Sciatic nerve (tissue), 2 donors: ENCODE results near the gene TSC1. TPM values are rescaled to one million over a fixed set of nuclear protein-coding genes. Genes with fewer than 3 reads are reported as not detected.
"Not testable (repeated sequence)": the region's sequence is repeated elsewhere in the genome, so short reads cannot be mapped to it uniquely, and the experiment has no call there.

Experiments used
- ATAC-seq: fragments of 200-7000 bp; cut with Tn5 transposase; one replicate; pipeline ENCODE4 v1.9.1; 2020; ENCODE audit warnings: mild to moderate bottlenecking, moderate library complexity
- DNase-seq: peaks from one replicate; pipeline ENCODE4 v3.0.0-alpha.2; 2020; ENCODE audit warnings: low spot score
- intact Hi-C: fragments of 100-400 bp; cut with DNase I; formaldehyde crosslinking; loops from one replicate; pipeline ENCODE4 v1.14.2; 2022
- total RNA-seq: library from RNA; stranded (reverse); fragmentation: NEBNext Ultra II Directional; extraction: Animal tissue kit (Norgen Biotek cat#: 25700); gene quantifications from one replicate; pipeline ENCODE4 v1.2.1, GENCODE V29; 2021
- donor health status: DM: no; HTN: no; CAD: no.
- donor health status: DM: no; HTN: no; CAD: no.

Gene TSC1
- total RNA-seq, 1 donor from 2014 or later, result 71.5 TPM

DNA sequence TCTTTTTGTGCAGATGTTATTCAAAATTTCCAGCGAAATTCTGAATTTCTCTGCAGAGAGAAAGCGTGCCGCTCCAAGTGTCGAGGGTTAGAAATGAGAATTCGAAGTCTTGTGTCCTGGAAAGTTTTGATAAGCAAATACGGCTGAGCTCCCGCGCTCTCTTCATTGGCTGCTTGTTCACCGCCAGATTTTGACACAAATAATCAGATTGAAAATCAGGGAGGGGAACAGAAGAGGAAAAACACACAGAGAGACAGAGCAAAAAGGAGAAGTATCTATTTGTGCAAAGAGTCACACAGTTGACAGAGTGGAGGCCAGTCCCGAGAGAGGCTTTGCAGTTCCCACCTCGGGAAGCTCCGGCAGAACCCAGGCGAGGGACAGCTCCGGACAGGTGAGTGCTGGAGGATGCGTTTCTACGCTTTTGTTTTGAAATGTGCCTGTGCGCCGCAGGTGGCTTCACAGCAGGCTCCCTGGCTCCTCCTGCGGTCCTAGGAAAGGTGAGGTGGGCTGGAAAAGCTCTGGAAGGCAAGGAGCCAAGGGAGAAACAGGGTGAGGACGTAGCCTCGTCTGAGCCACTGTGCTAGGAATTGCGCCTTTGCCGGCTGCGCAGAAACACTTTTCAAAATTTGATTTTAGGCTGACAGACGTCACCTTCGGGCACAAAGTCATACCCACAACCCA lies 34.2 kb upstream of the TSC1 start, which contains the start of gene GFI1B:
Gene GFI1B (plus strand): TSS at position 244 of the 681 bp plus-strand sequence. CDS start 7,985 bp downstream, outside the sequence.
- ATAC-seq (no peak), DNase-seq (no peak)
- intact Hi-C loops, result no loop called here

DNA sequence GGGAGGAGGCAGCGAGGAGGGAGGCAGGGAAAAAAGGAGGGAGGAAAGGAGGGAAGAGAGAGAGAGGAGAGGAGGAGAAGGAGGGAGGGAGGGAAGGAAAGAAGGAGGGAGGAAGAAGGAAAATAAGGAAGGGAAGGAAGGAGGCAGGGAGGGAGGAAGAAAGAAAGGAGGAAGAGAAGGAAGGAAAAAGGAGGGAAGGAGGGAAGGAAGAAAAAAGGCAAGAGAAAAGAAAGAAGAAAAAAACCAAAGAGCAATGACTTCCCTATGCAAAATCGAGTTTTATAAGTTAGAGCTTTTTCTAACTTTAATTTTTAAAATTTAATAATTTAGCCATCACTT lies 33.7 kb upstream of the TSC1 start:
- no peak for ATAC-seq
- no peak for DNase-seq
- intact Hi-C loops, result no loop called here

DNA sequence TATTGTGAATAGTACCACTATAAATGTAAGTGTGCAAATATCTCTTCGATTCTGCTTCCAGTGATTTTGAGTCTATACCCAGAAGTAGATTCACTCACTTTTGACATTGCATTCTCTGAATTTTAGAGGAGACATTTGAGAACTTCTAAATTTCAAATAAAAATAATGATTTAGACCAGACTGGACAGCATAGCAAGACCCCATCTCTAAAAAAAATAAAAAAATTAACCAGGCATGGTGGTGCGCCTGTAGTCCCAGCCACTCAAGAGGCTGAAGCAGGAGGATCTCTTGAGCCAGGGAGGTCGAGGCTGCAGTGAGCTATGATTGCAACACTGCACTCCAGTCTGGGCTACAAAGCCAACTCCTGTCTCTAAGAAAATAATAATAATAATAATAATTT lies 32.2 kb upstream of the TSC1 start:
- intact Hi-C loops, result no loop called here
- ATAC-seq (no peak), DNase-seq (no peak)

GRCh38 chr9:132975961-132976360 lies 31.5 kb upstream of the TSC1 start:
- DNase-seq, result no peak
- intact Hi-C loops, result no loop called here
- no peak for ATAC-seq

- no peak for ATAC-seq
- intact Hi-C loops, result no loop called here
- no peak for DNase-seq
These were observed 29.3 kb upstream of the TSC1 start for GRCh38 chr9:132973713-132974112.

DNA sequence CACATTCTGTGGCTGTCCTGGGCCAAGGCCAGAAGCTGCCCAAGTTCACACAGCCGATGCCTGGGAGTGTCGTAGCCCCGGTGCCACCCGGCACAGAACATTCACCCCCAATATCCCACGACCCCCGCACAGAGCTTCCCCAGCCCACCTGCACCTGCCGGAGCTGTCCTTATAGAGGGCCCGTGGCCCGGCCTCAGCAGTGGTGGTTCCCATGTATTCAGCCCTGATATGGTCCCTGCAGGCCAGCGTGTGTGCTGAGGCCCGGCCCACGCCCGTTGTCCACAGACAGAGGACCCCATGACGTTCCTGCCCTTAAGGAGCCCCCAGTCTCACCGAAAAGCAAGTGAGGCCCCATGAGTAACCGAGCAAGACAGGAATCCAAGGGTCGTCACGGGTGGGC lies 28.8 kb upstream of the TSC1 start:
- intact Hi-C loops, result no loop called here
- DNase-seq (no peak), ATAC-seq (peak; percentile 20)

- DNase-seq (no peak), ATAC-seq (no peak)
- intact Hi-C loops, result no loop called here
These were observed 26.1 kb upstream of the TSC1 start for GRCh38 chr9:132970324-132971062.

DNA sequence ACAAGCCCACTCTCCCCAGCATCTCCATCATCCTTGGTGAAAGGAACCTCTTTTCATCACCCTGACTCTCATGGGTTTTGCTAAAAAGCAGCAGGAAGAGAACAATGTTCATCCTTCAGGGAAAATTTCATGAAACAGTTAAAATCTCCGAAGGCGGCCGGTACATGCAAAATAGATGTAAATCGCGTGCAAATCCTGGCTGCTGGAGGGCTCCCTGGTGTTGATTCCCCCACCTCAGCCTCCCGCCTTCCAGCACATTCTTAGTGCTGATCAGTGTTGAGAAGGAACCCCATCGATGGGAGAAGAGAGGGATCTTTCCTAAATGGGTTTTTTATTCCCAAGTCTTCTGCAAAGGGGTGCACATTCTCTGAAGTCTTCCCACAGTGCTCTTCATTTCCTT lies 25.4 kb upstream of the TSC1 start:
- intact Hi-C loops, result no loop called here
- DNase-seq, result no peak

GRCh38 chr9:132967908-132968307 lies 23.5 kb upstream of the TSC1 start:
- ATAC-seq, DNase-seq, intact Hi-C loops: not testable (repeated sequence)

More for the DNA sequence above, 25.4 kb upstream of the TSC1 start:
- no peak for ATAC-seq

GRCh38 chr9:132965478-132965877 lies 21.1 kb upstream of the TSC1 start:
- ATAC-seq, result no peak
- intact Hi-C loops, result no loop called here
- no peak for DNase-seq

- ATAC-seq, result no peak
- intact Hi-C loops, result no loop called here
- DNase-seq, result no peak
These were observed 16.6 kb upstream of the TSC1 start for GRCh38 chr9:132961002-132961401.

GRCh38 chr9:132957805-132958204 lies 13.4 kb upstream of the TSC1 start:
- ATAC-seq, result no peak
- DNase-seq, result no peak
- intact Hi-C loops, result no loop called here

DNA sequence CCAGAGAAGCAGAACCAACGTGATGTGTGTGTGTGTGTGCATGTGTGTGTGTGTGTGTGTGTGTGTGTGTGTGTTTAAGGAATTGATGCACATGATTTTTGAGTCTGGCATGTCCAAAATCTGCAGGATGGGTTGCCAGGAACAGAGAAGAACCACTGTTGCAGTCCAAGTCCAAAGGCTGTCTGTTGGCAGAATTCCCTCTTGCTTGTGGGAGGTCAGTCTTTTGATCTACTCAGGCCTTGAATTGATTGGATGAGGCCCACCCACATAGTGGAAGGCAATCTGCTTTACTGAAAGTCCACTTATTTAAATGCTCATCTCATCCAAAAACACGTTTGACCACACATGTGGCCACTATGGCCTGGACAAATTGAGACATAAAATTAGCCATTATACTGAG lies 11.4 kb upstream of the TSC1 start:
- DNase-seq, result no peak
- intact Hi-C loops, result no loop called here
- ATAC-seq, result no peak

DNA sequence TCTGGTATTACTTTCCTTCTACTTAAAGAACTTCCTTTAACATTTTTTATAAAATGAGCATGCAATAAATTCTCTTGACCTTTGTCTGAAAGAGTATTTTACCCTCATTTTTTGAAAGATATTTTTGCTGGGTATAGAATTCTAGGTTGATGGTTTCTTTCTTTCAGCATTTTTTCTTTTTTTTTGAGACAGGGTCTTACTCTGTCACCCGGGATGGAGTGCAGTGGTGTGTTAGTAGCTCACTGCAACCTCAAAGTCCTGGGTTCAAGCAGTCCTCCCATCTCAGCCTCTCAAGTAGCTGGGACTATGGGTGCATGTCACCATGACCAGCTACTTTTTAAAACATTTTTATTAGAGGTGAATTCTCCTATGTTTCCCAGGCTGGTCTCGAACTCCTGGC lies 10.7 kb upstream of the TSC1 start:
- no peak for DNase-seq
- intact Hi-C loops, result no loop called here
- ATAC-seq, result no peak

GRCh38 chr9:132949709-132950108 lies 5.3 kb upstream of the TSC1 start:
- DNase-seq (no peak), ATAC-seq (no peak)
- intact Hi-C loops, result no loop called here

DNA sequence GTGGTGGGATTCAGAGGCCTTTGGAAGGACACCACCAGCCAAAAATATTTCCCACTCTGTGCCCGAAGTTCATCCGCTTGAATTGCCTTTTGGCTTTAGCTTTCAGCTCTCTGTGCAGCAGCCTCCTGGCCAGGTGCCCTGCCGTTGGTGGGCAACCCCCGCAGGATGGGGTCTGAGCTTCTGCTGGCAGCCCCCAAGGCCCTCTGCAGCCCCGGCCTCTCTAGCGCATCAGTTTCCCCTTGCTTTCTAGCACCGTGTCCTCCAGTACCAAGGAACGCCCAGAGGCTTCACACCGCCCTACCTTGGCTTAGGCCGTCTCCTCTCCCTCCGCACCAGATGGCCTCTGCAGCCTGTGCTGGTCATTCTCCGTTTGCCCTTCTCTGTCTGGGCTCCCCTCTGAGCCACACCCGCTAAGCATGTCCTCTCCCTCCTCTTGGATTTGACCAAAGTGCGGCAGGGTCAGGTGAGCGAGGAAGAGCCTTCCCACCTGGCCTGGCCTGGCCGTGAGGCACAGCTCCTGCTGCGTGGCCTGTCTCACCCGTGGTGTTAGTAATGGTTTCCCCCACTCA lies 4.2 kb upstream of the TSC1 start:
- ATAC-seq (no peak), DNase-seq (no peak)
- intact Hi-C loops, result no loop called here

- ATAC-seq (no peak), DNase-seq (no peak)
- intact Hi-C loops, result no loop called here
These were observed 3.3 kb upstream of the TSC1 start for GRCh38 chr9:132947756-132948155.

DNA sequence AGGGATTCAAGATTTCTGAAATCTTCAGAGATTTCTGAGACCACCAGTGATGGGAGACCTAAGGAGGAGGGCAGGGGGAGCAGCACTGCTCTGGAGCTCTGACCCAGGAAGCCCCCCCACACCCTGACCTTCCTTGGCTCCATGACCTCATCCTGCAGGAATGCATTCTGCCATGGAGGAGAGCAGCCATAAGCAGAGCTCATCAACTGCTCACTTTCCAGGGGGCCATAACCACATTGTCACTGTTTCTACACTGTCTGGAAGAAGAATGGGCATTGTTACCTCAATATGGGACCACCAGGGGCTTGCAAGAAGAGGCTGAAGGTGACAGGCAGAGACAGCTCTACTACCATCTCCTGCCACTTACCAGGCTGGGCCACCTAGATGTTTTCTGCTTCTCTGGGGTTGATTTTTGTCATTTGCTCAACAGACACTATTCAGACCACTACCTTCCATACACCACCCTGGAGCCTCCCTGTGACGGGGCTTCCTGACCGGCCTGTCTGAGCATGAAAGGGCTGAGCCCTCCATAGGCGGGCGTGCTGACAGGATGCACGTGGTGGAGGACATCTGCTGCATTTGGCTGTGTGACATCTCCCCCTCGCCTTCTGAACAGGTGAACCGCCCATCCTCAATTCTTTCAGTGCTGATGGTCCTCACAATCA lies 2.3 kb upstream of the TSC1 start:
- DNase-seq (no peak), ATAC-seq (no peak)
- intact Hi-C loops, result no loop called here

DNA sequence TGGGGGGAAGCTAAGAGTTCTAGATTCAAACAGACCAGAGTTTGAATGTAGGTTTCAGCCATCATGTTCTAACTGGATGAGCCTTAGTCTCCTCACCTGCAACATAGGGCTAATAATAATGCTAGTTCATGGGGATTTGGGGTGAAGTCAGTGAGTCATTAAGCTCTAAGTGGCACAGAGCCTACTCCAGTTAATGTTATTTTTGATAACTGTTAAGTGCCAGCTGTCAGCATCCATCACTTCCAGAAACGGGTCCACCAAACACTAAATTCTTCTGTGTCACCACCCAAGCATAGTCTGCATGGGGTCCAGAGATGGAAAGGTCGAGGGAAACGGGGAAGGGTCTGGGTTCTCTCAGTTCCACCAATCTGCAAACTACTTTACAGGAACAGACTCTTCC lies 1.8 kb upstream of the TSC1 start:
- ATAC-seq (no peak), DNase-seq (no peak)
- intact Hi-C loops, result no loop called here
